DMS 273 treated with DMSO at 0.1 percent for 48 hours (cell line): Measurements from ENCODE around the gene EYS.

Experiments used
- DNase-seq: peaks from one replicate; lab custom pipeline; 2025; lab: John Stamatoyannopoulos, UW

EYS gene

DNA sequence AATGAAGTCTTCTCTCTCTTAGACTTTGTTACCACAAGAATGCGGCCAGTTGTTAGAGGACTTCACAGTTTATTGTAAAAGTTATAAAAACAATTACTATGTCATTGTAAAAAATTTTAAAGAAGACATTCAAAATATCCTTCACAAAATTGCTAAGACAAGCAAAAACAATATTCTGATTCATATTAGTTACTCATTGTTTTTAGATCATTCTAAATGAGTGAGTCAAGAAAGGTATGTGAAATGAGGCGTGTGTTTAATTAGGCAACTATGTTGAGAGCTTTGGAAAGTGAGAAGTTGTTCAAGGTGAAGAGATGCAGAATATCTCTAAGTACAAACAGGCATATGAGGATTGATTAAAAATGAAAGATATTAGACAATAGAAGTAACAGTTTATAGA lies 875.3 kb downstream of the EYS start:
- DNase-seq, result no peak

- DNase-seq, result peak; percentile 77
Observed at GRCh38 chr6:64817525-64817924, 889.5 kb downstream of the EYS start.

DNA sequence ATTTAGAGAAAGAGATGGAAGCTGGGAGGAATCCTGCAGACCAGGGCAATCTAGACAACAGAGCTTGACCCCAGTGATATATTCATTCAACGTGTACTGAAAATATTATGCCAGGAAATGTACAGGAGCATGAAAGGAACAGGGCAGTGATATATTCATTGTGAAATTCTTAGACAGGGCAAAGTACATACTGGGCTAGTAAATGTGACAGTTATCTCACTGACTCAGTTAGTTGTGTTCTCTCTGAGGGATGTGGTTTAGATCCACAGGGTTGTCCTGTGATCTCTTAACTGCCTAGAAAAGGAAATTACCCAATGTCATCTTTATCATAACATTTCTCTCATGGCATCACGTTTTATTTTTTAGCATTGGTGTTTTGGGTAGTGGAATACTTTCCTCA lies 891.3 kb downstream of the EYS start:
- no peak for DNase-seq

DNA sequence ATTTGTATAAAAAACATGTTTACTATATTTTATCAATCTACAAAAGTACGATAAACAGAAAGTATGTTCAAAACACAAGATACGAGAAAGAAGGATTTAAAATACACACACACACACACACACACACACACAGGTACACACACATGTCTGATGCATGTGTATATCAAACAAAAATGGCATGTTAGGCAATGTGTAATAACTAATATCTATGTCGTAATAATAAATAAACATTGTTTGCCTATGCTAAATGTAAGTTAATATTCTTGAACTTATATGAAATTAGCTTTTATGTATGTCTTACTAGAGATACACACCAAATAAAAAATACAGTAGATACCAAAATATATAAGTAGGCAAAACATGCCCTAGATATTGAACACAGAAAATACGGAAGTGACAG lies 894.9 kb downstream of the EYS start:
- DNase-seq, result no peak

DNA sequence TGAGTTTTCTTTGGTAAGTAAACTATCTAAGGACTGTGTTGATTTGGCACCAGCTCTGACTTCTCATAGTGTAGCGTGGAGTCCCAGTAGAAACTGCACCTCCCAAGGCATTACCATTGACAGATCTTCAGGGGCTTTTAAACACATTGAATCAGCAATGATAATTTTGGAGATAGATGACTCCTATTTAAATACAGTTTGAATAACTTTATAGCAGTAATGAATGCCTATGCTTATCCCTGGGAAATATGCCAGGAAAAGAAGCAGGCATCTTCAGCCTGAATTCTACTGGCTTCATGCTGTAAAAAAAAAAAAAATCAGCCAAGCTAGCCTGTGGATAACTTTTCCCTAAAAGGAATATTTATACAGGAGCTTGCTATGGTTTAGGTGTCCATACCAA lies 895.9 kb downstream of the EYS start:
- DNase-seq, result no peak

DNA sequence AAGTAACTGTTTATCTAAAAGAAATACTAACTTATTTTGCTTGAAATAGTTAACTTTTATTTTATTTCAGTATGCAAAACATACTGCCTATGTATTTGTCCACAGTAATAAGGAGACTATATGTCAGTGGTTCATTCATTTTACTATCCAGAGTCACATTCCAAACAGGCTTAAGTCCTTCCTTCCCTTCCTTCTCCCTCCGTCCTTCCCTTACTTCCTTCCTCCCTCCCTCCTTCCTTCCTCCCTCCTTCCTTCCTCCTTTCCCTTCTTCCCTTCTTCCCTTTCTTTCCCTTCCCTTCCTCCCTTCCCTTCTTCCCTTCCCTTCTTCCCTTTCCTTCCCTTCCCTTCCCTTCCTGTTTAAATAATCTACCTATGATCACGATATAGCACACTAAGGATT lies 899.2 kb downstream of the EYS start:
- DNase-seq, result no peak

DNA sequence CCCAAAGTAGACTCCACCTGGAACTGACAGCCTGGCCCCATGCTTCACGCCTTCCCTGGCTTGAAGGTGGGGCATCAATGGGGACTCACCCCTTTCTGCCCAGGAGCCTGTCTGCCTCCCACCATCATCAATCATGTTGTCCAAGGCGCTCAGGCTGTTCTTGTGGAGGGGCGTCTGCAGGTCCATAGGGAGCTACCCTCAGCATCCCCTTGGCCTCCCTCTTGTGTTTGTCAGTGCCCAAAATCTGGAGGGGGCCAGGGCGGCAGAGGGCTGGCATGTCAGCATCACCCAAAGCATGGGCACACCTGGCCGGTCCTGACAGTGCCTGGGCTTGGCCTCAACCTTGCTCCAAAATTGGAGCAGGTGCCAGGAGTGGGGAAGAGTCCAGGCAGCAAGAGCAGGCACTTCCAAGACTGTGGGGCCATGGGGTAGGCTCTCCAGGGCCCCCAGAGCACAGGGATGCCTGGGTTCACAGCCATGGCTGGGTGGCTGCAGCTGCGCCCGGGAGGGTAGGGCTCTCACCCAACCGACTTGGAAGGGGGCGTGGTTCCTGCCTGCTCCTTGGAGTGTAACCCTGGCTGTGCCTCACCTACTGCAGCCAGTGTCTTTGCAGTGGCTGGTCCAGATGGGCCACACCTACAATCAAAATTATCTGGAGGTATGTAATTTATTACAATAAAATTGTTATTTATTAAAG lies 903.4 kb downstream of the EYS start:
- DNase-seq, result no peak

DNA sequence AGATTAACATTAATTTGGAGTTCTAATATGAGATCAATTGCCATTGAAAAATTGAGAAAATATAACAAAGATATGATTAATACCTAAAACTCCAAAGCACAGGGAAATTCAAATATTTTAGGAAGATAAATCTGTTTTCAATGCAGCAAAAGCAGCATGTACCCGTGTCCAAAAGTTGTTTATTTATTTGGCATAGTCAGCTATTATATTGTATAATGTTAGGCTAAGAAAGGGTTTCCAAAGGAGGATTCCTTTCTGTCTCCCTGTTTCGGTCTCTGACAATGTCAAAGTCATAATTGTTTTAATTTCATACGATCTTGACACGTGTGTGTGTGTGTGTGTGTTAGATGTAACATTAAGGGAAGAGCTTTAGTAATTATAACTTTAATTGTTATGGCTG lies 914.5 kb downstream of the EYS start:
- no peak for DNase-seq

GRCh38 chr6:64789476-64789875 lies 917.5 kb downstream of the EYS start:
- DNase-seq, result no peak

DNA sequence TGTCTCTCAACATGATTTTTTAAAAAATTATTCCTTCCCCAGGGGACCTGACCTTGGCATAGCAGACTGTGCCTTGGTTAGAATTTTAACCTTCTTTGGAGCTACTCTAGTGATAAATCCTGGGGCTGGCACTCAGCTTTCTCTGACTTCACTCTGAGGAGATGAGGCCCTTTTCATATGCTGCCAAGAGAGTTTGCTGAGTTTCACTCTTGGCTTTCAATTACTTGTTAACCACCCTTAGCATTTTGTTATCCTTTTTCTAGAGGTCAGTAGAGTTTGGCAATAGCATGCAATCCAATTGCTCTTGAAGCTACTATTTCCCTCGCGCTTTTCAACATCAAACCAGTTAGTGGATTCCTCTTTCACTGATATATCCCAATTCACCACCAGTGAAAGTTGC lies 920.3 kb downstream of the EYS start:
- no peak for DNase-seq

- no peak for DNase-seq
Observed at GRCh38 chr6:64782877-64783276, 924.1 kb downstream of the EYS start.

DNA sequence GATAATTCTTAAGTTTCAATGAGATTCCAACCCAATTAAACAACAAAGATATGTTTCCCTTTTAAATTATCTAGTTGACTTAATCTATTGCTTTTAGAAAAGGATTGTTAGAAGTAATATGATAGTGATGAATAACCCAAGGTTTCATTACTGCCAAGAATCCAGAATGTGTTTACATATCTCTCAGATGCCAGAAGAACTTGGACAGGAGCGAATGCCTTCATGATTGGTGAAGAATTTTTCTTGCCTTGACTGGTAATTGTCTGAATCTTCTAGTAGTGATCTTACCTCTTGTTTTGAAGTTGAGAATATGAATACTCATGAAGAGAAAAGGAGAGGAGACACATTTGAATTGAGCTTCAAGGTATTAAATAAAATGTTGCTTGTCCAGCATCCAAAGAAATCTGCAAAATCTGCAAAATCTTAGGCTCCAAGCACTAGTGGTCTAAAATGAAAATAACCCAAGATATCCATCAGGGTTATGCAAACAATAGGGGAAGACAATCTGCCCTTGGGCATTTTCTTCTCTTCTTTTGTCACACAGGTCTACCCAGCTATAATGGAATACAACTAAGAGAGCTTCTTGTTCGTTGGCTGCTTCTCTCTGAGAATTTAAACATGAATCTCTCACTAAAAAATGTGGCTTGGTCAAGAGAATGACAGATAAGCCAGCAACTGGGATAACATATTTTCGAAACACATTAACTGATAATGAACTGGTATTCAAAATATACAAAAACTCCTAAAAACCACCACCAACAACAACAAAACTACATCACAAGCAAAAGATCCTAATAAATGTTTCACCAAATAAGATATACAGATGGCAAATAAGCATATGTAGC lies 928.9 kb downstream of the EYS start:
- no peak for DNase-seq

- no peak for DNase-seq
Observed at GRCh38 chr6:64776359-64776758, 930.7 kb downstream of the EYS start.

- no peak for DNase-seq
Observed at GRCh38 chr6:64774881-64775280, 932.1 kb downstream of the EYS start.

GRCh38 chr6:64750910-64751309 lies 956.1 kb downstream of the EYS start:
- no peak for DNase-seq

- DNase-seq, result no peak
Observed at GRCh38 chr6:64737418-64737817, 969.6 kb downstream of the EYS start.

GRCh38 chr6:64736421-64736950 lies 970.5 kb downstream of the EYS start:
- DNase-seq, result no peak

GRCh38 chr6:64733433-64733832 lies 973.6 kb downstream of the EYS start:
- DNase-seq, result no peak

GRCh38 chr6:64732888-64733287 lies 974.1 kb downstream of the EYS start:
- DNase-seq, result no peak

GRCh38 chr6:64729522-64729921 lies 977.5 kb downstream of the EYS start:
- no peak for DNase-seq

DNA sequence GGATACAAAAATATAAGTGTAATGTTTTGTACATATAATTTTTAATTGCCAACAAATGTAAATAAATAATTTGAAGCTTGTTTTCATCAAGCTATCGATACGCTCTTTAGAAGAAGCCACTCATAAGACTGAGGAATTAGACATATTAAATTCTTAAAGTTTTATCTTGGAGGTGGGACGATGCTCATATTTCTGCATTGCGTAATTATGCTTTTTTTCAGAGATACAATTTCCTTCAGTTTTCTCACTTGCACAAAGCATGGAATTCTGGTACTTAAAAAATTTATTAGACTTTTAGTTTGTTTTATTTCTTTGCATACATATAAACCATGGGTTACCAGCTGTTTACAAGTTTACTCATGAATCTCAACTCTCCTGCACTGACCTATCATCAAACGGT lies 980.0 kb downstream of the EYS start:
- DNase-seq, result no peak

DNA sequence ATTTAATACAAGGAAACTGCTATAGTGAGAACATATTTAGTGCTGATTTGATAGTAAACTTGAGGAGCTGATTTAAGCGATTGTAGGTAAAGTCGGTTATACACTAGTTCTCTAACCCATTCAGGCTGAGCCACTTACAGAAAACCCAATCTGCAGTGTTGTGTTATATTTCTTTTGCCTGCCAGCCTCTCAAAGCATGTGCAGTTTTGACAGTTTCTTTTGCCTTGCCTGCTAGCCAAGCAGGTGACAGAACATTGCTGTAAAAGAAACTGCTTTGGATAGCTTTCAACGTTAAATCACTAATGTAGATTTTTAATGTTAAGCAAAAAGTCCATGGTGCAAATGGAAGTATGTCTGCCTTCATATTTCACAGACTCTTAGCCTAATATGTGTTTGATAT lies 982.9 kb downstream of the EYS start:
- no peak for DNase-seq

DNA sequence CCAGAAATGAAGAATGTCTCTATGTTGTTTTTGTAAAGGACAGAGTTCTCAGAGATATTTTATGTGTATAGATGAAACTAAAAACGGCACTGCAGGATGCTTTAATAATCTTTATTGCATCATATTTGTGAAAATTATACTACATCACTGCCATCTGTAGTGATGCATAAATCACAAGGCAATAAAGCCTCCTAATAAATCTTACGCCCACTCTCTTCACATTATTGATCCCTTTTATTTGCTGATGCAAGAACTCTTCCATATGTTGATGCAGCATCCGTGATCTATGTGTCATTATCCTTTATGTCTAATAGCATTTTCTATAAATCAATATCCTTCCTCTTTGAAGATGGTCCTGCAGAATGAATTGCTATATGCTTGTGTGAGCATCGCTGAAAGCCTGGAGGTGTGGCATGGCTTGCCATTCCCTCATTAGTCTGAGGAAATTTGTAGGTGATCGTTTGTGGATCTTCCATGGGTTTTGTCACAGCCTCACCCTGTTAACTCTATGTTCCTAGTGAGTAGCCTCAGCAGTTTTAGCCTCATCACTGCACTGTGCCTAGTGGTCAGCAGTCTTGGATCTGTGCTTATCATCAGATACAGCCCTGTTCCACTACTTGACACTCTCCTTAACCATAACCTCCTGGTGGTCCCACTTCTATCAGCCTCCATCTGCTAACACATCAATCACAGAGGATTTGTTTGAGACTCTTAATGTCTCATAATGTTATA lies 983.5 kb downstream of the EYS start:
- no peak for DNase-seq
